Measurements from ENCODE around the gene ZNF148. TPM values are rescaled to one million over a fixed set of nuclear protein-coding genes. Genes with fewer than 3 reads are reported as not detected.
A peak's percentile ranks its signal among the peaks of the same experiment; 100 is the strongest.

ZNF148 gene
- total RNA-seq, 6 donors from 2014 or later = 24.5 to 42.9 (median 32.8) TPM

GRCh38 chr3:125356140-125357026 is 18.7 kb downstream of the ZNF148 start:
- TF ChIP-seq, protein P1, sequence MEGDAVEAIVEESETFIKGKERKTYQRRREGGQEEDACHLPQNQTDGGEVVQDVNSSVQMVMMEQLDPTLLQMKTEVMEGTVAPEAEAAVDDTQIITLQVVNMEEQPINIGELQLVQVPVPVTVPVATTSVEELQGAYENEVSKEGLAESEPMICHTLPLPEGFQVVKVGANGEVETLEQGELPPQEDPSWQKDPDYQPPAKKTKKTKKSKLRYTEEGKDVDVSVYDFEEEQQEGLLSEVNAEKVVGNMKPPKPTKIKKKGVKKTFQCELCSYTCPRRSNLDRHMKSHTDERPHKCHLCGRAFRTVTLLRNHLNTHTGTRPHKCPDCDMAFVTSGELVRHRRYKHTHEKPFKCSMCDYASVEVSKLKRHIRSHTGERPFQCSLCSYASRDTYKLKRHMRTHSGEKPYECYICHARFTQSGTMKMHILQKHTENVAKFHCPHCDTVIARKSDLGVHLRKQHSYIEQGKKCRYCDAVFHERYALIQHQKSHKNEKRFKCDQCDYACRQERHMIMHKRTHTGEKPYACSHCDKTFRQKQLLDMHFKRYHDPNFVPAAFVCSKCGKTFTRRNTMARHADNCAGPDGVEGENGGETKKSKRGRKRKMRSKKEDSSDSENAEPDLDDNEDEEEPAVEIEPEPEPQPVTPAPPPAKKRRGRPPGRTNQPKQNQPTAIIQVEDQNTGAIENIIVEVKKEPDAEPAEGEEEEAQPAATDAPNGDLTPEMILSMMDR (IDR thresholded peaks at IDR 0.05) = no peak
- TF ChIP-seq POLR2A (IDR thresholded peaks at IDR 0.05) (no peak), EP300 (IDR thresholded peaks at IDR 0.05) (no peak), POLR2AphosphoS5 (IDR thresholded peaks at IDR 0.05) (no peak)
- peak overlapping the region; percentile 31 to 63 (median 58) for H3K4me3 ChIP-seq
- H3K27ac ChIP-seq = peak overlapping the region; percentile 17 to 69 (median 50)
- peaks cover 16 to 32% (median 24%) of the 10 kb centered on the region in 4 donors for H3K4me1 ChIP-seq
- no peaks in the 10 kb centered on the region for H3K27me3 ChIP-seq
- H3K36me3 ChIP-seq = no peaks in the 10 kb centered on the region
- WGBS, 2 donors = 21 to 30% methylated on average over 5 of the region's 5 CpGs
- no peaks in the 10 kb centered on the region for H3K9me3 ChIP-seq
- DNase-seq = no peak
- no peak for ATAC-seq (ENCODE audit: low FRiP score in 2 of 2)

GRCh38 chr3:125353659-125354058 is 21.5 kb downstream of the ZNF148 start:
- Histone ChIP-seq H3K27me3 (no peaks in the 10 kb centered on the region), H3K4me3 (no peak overlapping the region), H3K4me1 (peaks cover 18 to 37% (median 25%) of the 10 kb centered on the region in 4 donors), H3K9me3 (no peaks in the 10 kb centered on the region), H3K36me3 (no peaks in the 10 kb centered on the region), H3K27ac (no peak overlapping the region)
- ATAC-seq (ENCODE audit: low FRiP score in 2 of 2) (no peak), DNase-seq (no peak)
- no peak for TF ChIP-seq POLR2AphosphoS5 (IDR thresholded peaks at IDR 0.05)
- TF ChIP-seq, protein P1 (IDR thresholded peaks at IDR 0.05) = no peak
- no peak for TF ChIP-seq EP300 (IDR thresholded peaks at IDR 0.05)
- no peak for TF ChIP-seq POLR2A (IDR thresholded peaks at IDR 0.05)
- WGBS, 2 donors = 97 to 99% methylated on average over 3 of the region's 3 CpGs

GRCh38 chr3:125353128-125353527 is 22.0 kb downstream of the ZNF148 start:
- no peaks in the 10 kb centered on the region for H3K27me3 ChIP-seq
- H3K36me3 ChIP-seq = no peaks in the 10 kb centered on the region
- H3K4me1 ChIP-seq = peaks cover 18 to 37% (median 25%) of the 10 kb centered on the region in 4 donors
- H3K4me3 ChIP-seq = no peak overlapping the region
- H3K9me3 ChIP-seq = no peaks in the 10 kb centered on the region
- DNase-seq (no peak), ATAC-seq (ENCODE audit: low FRiP score in 2 of 2) (no peak)
- TF ChIP-seq POLR2A (IDR thresholded peaks at IDR 0.05) = no peak
- TF ChIP-seq POLR2AphosphoS5 (IDR thresholded peaks at IDR 0.05) = no peak
- TF ChIP-seq, protein P1 (IDR thresholded peaks at IDR 0.05) = no peak
- TF ChIP-seq EP300 (IDR thresholded peaks at IDR 0.05) = no peak
- no peak overlapping the region for H3K27ac ChIP-seq

GRCh38 chr3:125351814-125352456 is 23.2 kb downstream of the ZNF148 start:
- 56 to 73% methylated on average over 2 of the region's 2 CpGs for WGBS, 2 donors
- H3K4me3 ChIP-seq = no peak overlapping the region
- H3K27ac ChIP-seq = no peak overlapping the region
- no peaks in the 10 kb centered on the region for H3K9me3 ChIP-seq
- ATAC-seq (ENCODE audit: low FRiP score in 2 of 2) (no peak), DNase-seq (no peak)
- H3K27me3 ChIP-seq = no peaks in the 10 kb centered on the region
- H3K4me1 ChIP-seq = peaks cover 9 to 27% (median 18%) of the 10 kb centered on the region in 4 donors
- H3K36me3 ChIP-seq = no peaks in the 10 kb centered on the region
- TF ChIP-seq POLR2AphosphoS5 (IDR thresholded peaks at IDR 0.05) (no peak), EP300 (IDR thresholded peaks at IDR 0.05) (no peak), POLR2A (IDR thresholded peaks at IDR 0.05) (no peak)
- TF ChIP-seq, protein P1 (IDR thresholded peaks at IDR 0.05) = no peak

All from upper lobe of left lung (tissue), 6 donors.